ENCODE measurements around the gene DLL4.

DLL4 gene

GRCh38 chr15:40927873-40928806 is 1.0 kb upstream of the DLL4 start:
- DNase-seq = no peak

- DNase-seq = no peak
Measured at GRCh38 chr15:40929660-40930429, 705 bp downstream of the DLL4 start.

GRCh38 chr15:40930430-40931299 is 1.5 kb downstream of the DLL4 start:
- peak; percentile 81 for DNase-seq

GRCh38 chr15:40931300-40932142 is 2.4 kb downstream of the DLL4 start:
- no peak for DNase-seq

- no peak for DNase-seq
Measured at GRCh38 chr15:40932156-40932555, 3.0 kb downstream of the DLL4 start.

GRCh38 chr15:40932649-40933516 is 3.7 kb downstream of the DLL4 start:
- no peak for DNase-seq

GRCh38 chr15:40933517-40933902 is 4.4 kb downstream of the DLL4 start:
- DNase-seq = no peak

GRCh38 chr15:40934457-40934856 is 5.3 kb downstream of the DLL4 start:
- no peak for DNase-seq

GRCh38 chr15:40936234-40936708 is 7.1 kb downstream of the DLL4 start:
- no peak for DNase-seq

- no peak for DNase-seq
Measured at GRCh38 chr15:40936709-40937666, 7.8 kb downstream of the DLL4 start.

GRCh38 chr15:40937762-40938535 is 8.8 kb downstream of the DLL4 start:
- DNase-seq = no peak

- DNase-seq = no peak
Measured at GRCh38 chr15:40938536-40938870, 9.4 kb downstream of the DLL4 start.

GRCh38 chr15:40940296-40940801 is 11.2 kb downstream of the DLL4 start:
- no peak for DNase-seq

- DNase-seq = no peak
Measured at GRCh38 chr15:40941068-40941527, 12.0 kb downstream of the DLL4 start.

- peak; percentile 88 for DNase-seq
Measured at GRCh38 chr15:40941528-40942336, 12.6 kb downstream of the DLL4 start.

- no peak for DNase-seq
Measured at GRCh38 chr15:40942337-40942854, 13.3 kb downstream of the DLL4 start.

- DNase-seq = no peak
Measured at GRCh38 chr15:40942878-40943277, 13.7 kb downstream of the DLL4 start.
